ENCODE measurements around the gene TAF8.

TAF8 gene

DNA sequence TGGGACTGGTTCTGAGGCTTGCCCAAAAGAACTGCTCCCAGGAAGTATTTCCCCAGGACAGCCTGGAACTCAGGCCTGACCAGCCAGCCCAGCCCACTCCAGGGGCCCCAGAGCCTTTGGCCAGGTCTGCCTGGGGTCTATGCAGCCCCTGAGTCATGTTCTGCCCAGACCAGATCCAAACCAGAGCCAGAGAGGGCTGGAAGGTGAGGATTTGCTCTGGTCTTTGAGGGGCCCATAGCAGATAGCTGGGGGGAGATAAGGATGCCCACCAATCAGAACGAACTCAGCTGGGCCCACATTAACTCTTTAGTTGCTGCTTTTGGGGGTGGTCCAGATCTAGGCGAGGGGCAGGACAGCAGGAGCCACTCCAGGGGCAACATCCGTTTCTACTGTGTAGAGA is 75.3 kb downstream of the TAF8 start:
- no peak for DNase-seq

DNA sequence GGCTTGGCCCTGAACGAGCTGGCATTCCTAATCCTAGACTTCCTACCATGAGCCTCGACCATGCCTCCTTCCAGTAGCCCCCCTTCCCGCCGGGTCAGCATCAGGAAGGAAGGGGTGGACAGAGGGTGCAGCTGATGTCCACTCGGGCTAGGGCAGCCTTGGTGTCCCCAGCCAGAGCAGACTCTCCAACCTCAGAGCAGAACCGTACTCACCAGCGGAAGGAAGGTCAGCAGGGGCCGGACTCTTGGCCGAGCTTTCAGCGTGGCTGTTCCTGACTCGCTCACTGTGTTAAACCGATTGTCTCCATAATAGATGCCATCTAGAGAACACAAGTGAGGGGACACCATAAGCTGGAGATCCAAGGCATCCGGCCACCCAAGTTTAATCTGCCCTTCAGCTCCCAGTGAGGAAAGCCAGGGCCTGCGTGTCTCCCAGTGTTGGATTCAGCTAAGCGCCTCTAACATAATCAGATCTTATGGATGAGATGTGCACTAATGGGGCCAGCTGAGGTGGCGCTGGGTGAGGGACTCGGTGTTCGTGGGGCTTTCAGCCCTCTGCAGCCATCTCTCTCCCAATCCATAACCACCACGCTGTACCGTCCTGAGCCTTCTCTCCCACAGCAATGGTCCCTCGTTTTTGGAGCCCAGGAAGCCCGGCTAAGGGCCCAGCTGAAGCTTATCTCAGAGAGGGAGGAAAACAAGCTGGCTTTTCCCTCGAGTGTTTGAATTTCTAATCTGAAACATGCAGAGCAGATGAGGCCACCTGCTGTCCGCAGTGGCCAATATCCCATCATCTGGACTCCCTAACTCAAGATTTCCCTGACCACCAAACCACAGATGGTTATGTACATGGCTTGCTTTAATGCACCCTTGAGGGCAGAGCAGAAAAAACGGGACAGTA is 78.4 kb downstream of the TAF8 start:
- no peak for DNase-seq

DNA sequence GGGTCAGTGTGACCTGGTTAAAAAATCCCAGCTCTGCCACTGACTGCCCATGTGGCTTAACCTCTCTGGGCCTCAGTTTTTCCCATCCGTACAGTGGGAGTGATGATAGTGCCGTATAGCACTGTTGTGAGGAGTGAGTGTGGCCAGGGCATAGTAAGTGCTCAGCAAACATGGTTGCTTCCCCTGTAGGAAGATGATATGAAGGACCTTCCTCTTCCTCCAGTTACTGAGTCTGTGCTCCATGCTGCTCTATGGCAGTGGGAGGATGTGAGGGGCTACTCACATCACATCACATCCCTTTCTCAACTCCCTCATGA is 79.0 kb downstream of the TAF8 start:
- DNase-seq, result no peak

DNA sequence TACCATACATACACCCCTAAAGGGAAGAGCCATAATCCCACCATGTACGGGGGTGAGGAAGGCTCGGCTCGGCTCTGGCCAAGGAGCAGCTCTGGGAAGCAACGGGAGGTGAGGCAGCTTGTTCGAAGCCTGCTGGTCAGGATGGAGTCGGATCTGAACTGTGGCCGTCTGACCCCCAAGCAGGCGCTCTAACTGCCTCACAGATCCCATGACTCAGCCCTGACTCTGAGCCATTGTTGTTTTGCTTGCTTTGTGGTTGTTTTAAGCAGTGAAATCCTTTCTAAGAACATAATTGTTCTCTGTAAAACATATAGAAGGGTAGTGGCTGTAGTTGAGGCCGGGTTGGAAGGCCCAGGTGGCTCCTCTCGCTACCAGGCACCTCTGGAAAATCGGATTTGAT is 81.2 kb downstream of the TAF8 start:
- DNase-seq, result no peak

DNA sequence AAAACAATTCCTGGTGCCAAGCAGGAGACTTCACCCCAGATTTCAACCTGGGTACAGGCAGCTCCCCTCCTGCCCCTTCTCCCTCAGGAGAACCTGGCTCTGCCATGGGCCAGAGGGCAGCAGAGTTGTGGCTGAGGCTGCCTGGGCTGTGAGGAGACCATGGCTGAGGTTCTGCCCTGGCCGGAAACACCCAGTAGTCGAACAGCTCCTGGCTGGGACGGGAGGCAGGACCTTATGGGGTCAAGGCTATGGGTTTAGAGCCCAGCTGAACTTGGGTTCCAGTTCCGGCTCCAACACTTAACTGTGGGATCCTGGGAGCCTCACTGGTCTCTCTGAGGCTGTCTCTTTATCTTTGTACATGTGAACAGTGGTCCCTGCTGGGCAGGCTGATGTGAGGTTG is 83.6 kb downstream of the TAF8 start:
- no peak for DNase-seq

DNA sequence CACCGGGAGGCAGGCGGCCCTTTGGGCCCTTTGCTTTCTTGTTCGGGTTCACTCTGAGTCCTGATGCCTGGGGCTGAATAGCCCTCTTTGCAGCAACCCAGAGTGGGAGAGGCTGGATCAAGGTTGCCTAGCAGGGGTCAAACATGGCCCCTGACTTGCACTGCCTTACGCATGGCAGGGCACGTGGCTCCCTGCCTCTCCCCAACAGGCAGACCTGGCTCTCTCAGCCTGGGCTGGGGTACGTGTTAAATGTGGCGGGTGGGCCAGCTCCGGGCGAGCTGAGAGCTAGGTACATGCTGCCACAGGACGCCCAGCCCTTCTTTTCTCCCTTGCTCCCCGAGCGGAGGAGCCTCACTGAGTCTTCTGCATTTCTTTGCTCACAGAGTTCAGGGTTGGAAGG is 84.8 kb downstream of the TAF8 start:
- DNase-seq, result no peak

DNA sequence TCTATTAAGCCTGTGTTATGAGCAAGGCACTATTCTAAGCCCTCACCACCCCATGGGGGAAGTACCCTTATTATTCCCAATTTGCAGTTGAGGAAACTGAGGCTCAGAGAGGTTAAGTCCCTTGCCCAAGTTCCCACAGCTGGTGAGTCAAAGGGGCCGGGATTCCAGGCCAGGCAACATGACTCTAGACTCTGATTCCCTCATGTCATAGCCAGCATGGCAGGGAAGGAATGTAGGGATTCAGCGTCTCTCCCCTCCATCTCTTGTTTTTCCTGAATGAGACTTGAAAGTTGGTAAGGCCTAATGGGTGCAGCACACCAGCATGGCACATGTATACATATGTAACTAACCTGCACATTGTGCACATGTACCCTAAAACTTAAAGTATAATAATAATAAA is 85.4 kb downstream of the TAF8 start:
- no peak for DNase-seq

DNA sequence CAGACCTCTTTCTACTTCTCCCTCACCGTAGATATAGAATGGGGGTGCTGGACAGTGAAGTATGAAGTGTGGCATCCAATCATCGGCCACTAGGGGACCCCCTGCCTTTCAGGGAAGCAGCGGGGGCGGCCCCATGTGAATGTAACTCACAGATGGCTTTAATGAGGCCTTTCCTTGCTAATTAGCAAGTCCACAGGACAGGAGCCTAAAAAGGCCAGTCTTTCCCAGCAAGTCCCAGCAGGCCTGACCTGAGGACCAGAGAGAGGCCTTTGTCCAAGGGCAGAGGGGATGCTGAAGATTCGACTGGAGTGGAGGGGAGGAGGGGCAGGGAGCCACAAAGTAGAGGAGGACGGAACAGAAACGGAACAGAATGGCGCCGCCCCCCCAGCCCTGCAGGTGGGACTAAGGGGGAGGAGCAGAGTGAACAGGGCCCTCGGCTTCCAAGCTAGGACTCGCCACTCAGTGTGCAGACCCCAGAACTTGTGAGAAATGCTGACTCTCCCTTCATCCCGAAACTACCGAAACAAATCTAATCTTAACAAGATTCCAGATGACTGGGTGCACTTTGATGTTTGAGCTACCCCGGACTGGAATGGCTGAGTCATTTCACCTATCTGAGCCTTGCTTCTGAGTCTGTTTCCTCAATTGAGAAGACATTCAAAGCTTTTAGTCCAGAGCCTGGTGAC is 86.3 kb downstream of the TAF8 start:
- DNase-seq, result peak; percentile 69

All from activated CD4-positive, alpha-beta T cell treated with anti-CD3 and anti-CD28 coated beads, Interleukin-10, Interleukin-2, amounts not matched to agents 100 ng/mL and 50 ng/mL, durations not matched to agents 16 hours and 8 hours (primary cell).